ENCODE measurements around the gene SKA3.
"Not testable (repeated sequence)": the region's sequence is repeated elsewhere in the genome, so short reads cannot be mapped to it uniquely, and the experiment has no call there.

SKA3 gene

DNA sequence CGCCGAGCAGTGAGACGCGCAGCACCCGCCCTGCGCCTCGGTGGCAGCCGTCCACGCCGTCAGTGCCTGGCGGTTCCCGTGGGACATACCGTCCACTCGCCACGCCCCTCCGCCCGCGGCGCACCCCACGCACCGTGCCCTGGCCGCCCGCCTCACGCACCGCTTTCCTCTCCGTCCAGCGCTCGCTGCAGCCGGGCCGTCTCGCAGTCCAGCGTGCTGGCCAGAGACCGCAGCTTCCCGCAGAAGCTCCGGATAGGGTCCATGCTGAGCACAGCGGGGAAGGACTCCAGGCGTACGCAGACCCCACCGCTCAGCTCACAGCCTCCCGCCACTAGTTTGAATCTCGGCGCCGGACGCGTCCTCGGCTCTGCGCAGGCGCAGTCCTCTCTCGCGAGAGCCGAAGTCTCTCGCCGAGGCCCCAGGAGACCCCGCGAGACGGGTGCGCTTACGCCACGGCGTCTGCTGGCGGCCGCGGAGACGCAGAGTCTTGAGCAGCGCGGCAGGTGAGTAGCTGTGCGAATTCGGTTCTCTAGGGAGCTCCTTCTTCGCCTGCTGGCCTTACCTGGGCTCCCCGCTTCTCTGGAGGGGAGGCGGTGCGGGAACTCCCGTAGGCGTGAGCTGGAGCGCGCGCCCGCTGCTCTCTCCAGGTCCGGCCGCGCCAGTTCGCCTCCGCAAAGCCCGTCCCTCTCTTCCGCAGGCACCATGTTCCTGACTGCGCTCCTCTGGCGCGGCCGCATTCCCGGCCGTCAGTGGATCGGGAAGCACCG, at the start of gene SKA3, which contains the start of gene MRPL57:
SKA3 (minus strand) TSS at position 338 of the 767 bp plus-strand sequence; CDS start at position 263, 75 bp downstream.
MRPL57 (plus strand) TSS at position 444 of the 767 bp plus-strand sequence; CDS start at position 703, 259 bp downstream.
- DNase-seq (ENCODE audit: low read depth): peak; percentile 94

DNA sequence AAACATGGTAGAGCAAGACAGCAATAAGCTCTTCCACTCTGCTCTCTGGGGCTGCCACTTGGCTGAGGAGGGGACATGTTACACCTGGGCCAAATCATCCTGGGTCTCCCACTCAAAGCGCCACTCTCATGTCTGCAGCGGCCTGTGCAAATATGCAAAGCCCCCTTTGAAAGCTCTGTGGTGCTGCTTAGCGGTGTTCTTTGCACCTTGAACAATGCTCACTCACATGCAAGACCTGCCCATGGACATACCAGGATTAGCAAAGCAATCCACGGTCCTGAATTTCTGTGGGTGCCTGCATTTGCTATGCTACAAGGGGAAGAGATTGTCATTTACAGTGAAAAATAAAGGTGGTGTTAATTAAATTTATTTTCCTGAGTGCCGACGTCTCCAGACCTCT, 48.7 kb upstream of the SKA3 start:
- DNase-seq (ENCODE audit: low read depth): no peak

DNA sequence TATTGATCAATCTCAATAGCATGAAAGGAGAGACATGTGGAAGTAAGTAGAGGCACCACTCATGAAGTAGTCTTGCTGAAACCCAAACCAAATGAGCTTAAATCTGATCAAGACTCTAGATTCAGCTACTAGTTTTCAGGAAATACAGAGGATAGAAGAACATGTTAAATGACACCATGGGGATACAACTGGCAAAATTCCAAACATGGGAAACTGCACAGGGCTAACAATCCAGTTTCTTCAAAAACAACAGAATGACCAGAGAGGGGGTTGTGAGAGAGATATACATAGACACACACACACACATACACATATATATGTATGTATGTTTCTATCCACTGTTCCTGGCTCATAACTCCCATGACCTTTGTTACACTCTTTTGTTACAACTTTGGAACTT, 44.9 kb upstream of the SKA3 start:
- DNase-seq (ENCODE audit: low read depth): no peak

DNA sequence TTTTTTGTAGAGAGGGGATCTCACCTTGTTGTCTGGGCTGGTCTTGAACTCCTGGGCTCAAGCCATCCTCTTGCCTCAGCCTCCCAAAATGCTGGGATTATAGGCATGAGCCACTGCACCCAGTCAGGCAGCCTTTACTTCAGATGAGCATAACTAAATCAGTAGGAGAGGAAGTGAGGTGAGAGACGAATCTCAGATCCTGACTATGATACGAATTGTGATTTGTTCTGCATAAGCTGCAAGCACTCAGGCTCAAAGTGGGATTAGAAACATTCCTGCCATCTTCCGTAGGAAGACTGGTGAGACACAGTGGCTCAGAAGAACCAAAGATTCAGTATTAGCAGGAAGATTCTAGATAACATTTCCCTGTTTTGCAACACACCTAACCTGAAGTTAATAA, 43.4 kb upstream of the SKA3 start:
- not testable (repeated sequence) for DNase-seq (ENCODE audit: low read depth)

DNA sequence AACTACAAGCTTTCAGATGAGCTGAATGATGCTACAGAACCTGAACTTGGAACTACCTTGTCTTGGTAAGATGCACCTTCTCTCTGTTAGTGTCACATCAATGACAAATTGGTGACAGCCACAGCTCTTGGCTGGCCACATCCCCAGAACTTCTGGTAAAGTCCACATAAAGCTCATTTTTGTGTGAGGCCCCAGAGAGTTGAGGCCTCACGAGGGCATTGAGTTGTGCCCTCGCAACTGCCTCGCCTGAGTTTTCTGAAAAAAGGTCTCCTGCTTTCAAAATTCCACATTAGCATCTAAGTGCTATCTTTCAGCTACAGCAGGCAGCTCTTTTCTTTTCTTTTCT, 42.7 kb upstream of the SKA3 start:
- no peak for DNase-seq (ENCODE audit: low read depth)

DNA sequence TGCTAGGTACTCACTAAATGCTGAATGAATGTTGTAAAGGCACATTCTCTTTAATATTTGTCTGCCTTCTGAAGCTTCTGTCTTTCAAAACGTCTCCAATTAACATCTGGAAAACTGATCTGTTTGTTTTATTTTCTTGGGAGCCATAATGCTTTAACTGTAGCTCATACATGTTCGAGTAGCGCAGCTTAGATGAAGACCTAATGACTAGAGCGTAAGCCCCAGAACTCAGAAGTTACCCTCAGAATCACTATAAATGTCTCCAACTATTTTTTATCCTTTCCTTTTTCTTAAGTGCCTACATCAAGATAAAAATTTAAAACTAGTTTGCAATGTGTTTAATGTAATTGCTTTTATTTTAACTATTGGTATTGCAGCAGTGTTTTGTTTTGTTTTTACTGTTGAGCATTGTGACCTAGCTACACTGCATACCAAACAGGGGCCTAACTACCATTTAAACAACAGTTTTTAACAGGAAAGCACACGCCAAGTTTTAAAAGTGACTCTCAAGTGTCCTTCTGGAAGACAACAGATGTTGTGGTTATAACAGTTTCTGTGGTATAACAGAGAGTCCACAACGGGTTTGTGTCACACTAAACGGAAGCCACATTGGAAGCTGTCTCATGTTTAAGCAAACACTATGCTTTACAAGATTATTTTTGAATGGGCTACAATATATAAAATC, 42.1 kb upstream of the SKA3 start:
- no peak for DNase-seq (ENCODE audit: low read depth)

DNA sequence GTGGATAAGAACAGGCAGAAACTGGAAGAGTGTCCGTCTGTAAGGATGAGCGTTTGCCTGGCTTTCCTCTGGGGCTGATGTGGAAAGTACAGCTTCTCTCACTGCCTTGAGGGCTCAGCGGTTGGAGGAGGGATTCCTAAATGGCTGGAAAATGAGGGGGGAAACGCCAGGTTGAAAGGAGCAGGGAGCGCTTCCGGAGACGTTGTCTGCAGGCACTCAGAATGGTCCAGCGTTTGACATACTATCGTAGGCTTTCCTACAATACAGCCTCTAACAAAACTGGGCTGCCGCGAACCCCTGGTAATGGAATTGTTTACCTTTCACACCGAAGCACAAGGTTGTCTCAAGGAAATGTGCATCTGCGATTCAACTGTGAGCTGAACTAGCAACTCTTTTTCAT, 40.0 kb upstream of the SKA3 start:
- DNase-seq (ENCODE audit: low read depth): no peak

DNA sequence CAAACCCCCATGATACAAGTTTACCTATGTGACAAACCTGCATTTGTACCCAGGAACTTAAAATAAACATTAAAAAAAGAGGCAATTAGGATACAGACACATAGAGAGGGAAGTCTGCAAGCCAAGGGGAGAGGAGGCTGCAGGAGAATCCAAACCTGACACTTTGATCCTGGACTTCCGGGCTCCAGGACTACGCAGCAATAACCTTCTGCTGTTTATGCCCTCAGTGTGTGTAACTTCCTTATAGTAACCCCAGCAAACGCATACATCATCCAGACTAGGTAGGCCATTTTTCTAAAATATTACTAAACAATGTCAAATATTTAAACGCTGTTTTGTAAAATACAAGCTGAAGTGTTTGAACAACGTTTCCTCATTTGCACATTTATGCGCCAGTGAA, 39.1 kb upstream of the SKA3 start:
- not testable (repeated sequence) for DNase-seq (ENCODE audit: low read depth)

DNA sequence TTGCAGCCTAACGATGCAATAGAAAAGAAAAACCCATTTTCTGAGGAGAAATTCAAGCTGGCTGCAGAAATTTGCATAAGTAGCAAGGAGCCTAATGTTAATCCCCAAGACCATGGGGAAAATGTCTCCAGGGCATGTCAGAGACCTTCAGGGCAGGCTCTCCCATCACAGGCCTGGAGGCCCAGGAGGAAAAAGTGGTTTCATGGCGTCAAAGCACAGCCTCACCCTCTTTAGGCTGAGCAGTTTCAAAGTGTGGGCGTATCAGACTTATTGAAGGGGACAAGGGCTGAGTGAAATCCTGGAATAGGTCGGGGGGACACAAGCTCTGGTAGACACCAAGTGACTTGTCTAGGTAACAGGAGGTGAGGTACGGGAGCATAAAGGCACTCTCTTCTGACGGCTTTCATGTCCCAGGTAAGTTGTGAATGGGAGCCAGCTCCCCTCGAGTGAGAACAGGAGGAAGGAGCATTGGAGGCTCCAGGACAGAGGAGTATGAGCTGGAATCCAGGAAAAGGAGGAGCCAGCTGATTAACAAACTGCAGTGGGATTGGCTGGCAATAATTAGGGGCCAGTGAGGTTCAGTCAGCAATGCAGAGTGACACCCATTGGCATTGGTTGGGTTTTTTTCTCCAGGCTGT, 35.9 kb upstream of the SKA3 start:
- no peak for DNase-seq (ENCODE audit: low read depth)

DNA sequence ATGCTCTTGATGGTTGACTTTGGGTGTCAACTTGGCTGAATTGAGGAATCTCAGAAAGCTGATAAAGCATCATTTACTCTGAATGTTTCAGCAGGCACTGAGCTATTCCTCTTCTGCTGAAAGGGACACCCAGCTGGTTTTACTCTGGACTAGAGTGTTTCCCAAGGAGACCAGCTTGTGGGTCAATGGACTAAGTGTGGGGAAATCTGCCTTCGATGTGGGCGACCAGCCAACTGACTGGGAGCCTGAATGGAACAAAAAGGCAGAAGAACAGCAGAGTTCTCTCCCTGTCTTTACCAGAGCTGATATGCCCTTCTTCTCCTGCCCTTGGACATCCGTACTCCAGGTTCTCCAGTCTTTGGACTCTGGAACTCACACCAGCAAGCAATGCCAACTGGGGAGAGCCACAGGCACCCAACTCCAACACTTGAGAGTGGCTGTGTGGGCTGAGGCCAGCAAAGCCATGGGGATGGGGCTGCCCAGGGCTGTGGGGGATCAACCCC, 32.4 kb upstream of the SKA3 start:
- no peak for DNase-seq (ENCODE audit: low read depth)

DNA sequence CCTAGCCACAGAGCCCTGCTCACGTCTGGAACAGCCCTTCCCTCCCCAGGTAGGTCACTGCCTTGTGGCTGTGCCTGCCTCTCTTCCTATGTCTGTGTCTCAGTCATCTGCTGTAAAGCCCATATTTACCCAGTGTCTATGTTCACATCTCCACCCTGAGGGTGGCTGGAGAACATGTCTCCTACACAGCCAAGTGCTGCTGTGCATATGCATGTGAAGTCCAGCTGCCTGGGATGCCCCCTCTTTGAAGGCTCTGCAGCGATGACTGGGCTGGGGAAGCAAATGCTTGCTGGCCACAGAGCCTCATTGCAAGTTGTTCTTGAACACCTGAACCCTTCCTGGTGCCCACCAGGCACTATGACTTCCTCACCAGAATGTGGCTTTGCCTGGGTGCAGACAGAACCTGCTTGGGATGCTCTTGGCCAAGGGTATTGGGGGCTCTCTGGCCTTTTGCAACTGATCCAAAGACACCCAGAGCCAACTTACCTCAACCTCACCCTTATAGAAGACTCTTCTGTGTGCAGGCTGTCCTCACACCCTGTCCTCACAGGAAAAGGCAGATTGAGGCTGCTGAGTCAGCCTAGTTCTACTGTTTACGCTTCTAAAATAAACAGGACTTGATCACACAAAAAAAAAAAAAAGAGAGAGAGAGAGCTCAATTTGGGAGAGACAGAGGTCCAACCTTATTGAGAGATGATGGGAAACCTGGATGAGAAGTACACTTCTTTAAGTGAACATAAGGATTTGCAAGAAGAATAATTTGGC, 26.6 kb upstream of the SKA3 start:
- peak; percentile 32 for DNase-seq (ENCODE audit: low read depth)

DNA sequence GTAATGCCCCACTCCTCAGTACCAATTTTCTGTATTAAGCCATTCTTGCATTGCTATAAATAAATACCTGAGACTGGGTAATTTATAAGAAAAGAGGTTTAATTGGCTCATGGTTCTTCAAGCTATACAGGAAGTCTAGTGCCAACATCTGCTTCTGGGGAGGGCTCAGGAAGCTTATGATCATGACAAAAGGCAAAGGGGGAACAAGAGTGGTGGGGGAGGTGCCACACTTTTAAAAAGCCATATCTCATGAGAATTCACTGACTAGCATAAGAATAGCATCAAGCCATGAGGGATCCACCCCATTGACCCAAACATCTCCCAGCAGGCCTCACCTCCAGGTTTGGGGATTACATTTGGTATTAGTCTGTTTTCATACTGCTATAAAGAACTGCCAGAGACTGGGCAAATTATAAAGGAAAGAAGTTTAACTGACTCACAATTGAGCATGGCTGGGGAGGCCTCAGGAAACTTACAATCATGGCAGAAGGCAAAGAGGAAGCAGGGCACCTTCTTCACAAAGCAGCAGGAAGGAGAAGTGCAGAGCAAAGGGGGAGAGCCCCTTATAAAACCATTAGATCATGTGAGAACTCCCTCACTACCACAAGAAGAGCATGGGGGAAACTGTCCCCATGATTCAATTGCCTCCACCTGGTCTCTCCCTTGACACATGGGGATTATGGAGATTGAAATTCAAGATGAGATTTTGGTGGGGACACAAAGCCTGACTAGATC, 25.3 kb upstream of the SKA3 start:
- not testable (repeated sequence) for DNase-seq (ENCODE audit: low read depth)

DNA sequence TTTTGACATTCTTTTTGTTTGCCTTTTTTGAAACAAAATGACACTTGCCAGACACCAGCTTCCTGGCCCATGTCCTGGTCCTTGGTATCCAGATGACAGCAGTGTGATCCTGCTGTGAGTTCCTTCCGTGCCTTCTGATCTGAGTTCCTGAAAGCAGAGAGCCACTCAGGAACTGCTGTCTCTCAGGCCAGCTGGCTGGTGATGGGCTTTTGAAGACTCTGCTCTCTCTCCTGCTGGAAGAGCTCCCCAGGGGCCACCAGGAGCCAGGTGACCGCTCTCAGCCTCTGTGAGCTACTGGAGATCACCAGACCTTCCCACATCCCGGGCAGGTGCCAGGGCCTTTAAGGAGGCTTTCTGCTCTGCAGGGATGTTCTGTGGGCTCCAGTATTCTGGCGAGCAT, 22.0 kb upstream of the SKA3 start:
- DNase-seq (ENCODE audit: low read depth): not testable (repeated sequence)

DNA sequence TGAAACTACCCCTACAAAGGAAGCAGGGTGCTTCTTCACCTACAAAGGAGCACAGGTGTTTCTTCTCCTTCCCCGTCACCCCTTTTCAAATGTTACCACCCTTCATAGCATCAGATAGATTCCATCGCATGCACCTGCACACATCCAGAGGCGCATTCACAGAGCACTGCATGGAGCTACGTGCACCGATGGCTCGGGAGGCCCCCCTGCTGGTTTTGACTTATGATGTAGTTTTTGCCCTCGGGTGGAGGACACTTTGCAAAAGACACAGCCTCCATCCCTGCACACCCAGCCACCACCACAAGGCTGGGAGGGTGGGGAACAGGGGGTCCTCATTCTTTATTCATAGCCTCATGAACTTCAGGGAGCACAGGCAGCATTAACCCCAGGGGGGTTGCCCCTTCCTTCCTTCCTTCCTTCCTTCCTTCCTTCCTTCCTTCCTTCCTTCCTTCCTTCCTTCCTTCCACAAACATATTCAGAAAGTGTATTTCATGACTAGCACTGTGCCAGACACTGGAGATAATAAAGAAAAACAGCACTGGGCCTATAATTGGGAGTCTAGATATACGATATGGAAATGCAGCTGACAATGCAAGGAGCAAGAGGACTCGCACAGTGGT, 21.4 kb upstream of the SKA3 start:
- not testable (repeated sequence) for DNase-seq (ENCODE audit: low read depth)

DNA sequence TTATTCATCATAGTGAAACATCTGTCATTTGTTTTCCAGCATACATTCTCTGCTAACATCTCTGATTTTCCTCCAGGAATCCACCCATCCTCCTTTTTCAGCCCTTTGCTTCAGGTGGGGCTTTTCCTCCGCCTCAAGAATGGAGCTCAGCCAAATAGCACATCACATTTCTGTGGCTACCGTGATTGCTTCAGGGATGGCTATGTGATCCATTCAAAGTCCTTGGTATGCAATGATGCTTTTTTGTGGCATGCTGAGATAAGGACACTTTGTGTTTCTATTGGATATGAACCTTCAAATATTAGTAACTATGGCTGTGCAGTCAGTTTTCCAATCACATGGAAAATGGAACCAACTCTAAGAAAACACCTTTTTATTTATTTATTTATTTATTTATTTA, 18.4 kb upstream of the SKA3 start:
- DNase-seq (ENCODE audit: low read depth): not testable (repeated sequence)

DNA sequence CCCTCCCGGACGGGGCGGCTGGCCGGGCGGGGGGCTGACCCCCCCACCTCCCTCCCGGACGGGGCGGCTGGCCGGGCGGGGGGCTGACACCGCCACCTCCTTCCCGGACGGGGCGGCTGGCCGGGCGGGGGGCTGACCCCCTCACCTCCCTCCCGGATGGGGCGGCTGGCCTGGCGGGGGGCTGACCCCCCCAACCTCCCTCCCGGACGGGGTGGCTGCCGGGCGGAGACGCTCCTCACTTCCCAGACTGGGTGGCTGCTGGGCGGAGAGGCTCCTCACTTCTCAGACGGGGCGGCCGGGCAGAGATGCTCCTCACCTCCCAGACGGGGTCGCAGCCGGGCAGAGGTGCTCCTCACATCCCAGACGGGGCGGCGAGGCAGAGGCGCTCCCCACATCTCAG, 10.1 kb upstream of the SKA3 start:
- DNase-seq (ENCODE audit: low read depth): not testable (repeated sequence)

DNA sequence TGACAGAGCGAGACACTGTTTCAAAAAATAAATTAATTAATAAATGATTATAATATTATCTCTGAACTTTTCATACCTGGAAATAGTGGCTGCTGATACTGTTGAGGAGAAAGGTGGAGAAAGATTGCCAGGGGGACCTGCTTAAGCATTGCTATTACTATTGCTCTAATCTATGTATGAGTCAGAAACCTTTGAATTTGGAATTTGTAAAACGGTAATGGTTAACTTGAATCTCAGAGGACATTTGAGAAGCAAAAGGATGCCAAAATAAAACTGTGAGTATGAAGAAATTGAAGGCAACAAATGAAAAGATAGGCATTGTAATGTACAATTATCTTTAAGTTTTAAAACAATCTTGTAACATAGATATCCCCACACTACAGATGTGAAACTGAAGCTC, 5.3 kb upstream of the SKA3 start:
- no peak for DNase-seq (ENCODE audit: low read depth)

DNA sequence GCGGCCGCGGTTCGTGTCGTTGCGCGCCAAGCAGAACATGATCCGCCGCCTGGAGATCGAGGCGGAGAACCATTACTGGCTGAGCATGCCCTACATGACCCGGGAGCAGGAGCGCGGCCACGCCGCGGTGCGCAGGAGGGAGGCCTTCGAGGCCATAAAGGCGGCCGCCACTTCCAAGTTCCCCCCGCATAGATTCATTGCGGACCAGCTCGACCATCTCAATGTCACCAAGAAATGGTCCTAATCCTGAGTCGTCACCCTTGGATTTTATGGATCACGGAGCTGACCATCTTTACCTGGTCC, 581 bp upstream of the SKA3 start:
- DNase-seq (ENCODE audit: low read depth): no peak

DNA sequence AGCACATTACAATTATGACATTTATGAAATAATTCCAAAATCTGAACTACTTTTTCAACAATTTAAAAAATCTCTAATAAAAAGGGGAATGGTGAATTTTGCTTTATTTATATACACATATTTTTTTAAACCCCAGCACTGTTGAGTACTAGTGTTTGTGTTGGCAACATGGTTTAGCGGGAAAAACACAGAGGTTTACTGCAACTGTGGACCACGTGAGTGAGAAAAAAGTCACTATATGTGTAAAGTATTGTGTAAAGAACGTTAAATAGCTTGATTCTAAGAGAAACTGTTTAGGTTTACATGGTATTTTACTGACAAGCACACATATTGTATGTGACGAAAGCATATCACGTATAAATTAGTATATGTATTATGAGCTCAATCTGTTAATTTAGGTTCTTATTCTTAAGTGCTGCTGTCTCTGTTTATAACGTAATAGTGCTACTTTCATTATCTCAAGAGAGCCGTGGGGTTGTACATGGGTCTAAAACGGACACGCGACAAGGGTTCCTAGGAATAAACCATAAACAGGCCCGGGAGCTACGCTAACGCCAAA, 617 bp downstream of the SKA3 start:
- DNase-seq (ENCODE audit: low read depth): peak; percentile 69

DNA sequence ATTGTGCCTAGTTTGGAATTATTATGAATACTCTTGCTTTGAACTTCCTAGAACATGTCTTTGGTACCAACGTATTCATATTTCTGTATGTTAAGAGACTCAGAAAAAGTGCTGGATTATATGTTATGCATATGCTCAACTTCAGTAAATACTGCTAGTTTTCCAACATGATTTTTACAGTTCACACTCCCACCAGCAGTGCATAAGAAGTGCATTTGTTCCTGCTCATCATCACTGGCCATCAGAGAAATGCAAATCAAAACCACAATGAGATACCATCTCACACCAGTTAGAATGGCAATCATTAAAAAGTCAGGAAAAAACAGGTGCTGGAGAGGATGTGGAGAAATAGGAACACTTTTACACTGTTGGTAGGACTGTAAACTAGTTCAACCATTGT, 2.6 kb downstream of the SKA3 start:
- not testable (repeated sequence) for DNase-seq (ENCODE audit: low read depth)

DNA sequence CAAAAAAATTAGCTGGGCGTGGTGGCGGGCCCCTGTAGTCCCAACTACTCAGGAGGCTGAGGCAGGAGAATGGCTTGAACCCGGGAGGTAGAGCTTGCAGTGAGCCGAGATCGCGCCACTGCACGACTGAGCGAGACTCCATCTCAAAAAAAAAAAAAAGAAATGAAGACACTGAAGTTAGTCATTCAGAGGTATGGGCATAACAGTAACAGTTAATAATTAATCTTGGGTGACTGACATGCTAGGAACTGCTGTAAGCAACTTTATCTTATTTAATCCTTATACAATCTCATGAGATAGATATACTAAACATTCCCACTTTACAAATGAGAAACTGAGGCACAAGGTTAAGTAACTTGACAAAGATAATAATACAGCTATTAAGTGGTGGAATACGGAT, 4.9 kb downstream of the SKA3 start:
- DNase-seq (ENCODE audit: low read depth): no peak

All from ELR (cell line).